Stomach (tissue), 9 donors: Measurements from ENCODE around the gene TDRD12. TPM values are rescaled to one million over a fixed set of nuclear protein-coding genes. Genes with fewer than 3 reads are reported as not detected.
"Not testable (repeated sequence)": the region's sequence is repeated elsewhere in the genome, so short reads cannot be mapped to it uniquely, and the experiment has no call there.

Experiments
- DNase-seq, 2 donors: peaks; one replicate each; pipeline versions ENCODE4 v3.0.0 to v3.0.0-alpha.2; 2013 to 2019
- H3K27ac ChIP-seq, 5 donors: fragments of 200-600 bp in 4 of 5; sonication (generic) in 4 of 5; one replicate each; pipeline ENCODE4 v1.5.1; 2013 to 2019; ENCODE audit warnings: mild to moderate bottlenecking in 1 of 5, moderate library complexity in 1 of 5
- H3K27me3 ChIP-seq, 3 donors: fragments of 200-600 bp; sonication (generic); one replicate each; pipeline ENCODE4 v1.5.1; 2017 to 2019; ENCODE audit warnings: mixed run types in 1 of 3
- H3K36me3 ChIP-seq, 4 donors: fragments of 200-600 bp; sonication (generic); 1 replicate in 3 of 4; 2 replicates in 1 of 4; pipeline ENCODE4 v1.5.1; 2016 to 2019
- H3K4me1 ChIP-seq, 4 donors: fragments of 200-600 bp; sonication (generic); one replicate each; pipeline ENCODE4 v1.5.1; 2016 to 2019
- H3K4me3 ChIP-seq, 4 donors: fragments of 200-600 bp; sonication (generic) in 3 of 4; one replicate each; pipeline ENCODE4 v1.5.1; 2016 to 2019; ENCODE audit warnings: mild to moderate bottlenecking in 1 of 4
- H3K9me3 ChIP-seq, 4 donors: fragments of 200-600 bp; sonication (generic); one replicate each; pipeline ENCODE4 v1.5.1; 2016 to 2019
- EP300 ChIP-seq: sonication (generic); formaldehyde crosslinking; IDR thresholded peaks from one replicate; pipeline ENCODE4 v1.6.1; 2017; ENCODE audit warnings: antibody characterized with exemption
- POLR2A ChIP-seq, 4 donors: fragments of 450-650 bp; IDR thresholded peaks; one replicate each; pipeline ENCODE4 v1.6.1; 2016; ENCODE audit warnings: antibody characterized with exemption in 4 of 4, control low read depth in 2 of 4, mild to moderate bottlenecking in 1 of 4, moderate library complexity in 1 of 4
- POLR2AphosphoS5 ChIP-seq, 3 donors: sonication (generic); formaldehyde crosslinking; IDR thresholded peaks; one replicate each; pipeline ENCODE4 v1.6.1; 2016; ENCODE audit warnings: antibody characterized with exemption in 3 of 3
- WGBS, 5 donors: extraction: QIAGEN DNeasy Blood & Tissue Kit in 3 of 5; methylation state at CpG; one replicate each; pipeline versions ENCODE4 v1.1.5 to v1.1.7; 2013 to 2018; 5-methylcytosine and 5-hydroxymethylcytosine counted together
- intact Hi-C: fragments of 100-400 bp; cut with DNase I; formaldehyde crosslinking; loops from one replicate; pipeline ENCODE4 v1.15.1; 2023; ENCODE audit warnings: low total_unique reads
- polyA plus RNA-seq, 3 donors: library from polyadenylated mRNA; stranded (reverse); fragments of 200-250 nt; gene quantifications; one replicate each; pipeline ENCODE4 v1.2.3, GENCODE V29; 2013
- total RNA-seq, 5 donors: library from RNA; depleted of rRNA; stranded (reverse); fragments of >200 nt; gene quantifications; one replicate each; pipeline versions ENCODE4 v1.1.0 to v1.2.3, GENCODE V29; 2014 to 2016
- TF ChIP-seq, protein P1 (sequence below), 7 experiments: fragments of 450-650 bp in 4 of 7; fragments of 200-600 bp in 3 of 7; sonication (generic) in 3 of 7; IDR thresholded peaks; one replicate each; pipeline ENCODE4 v1.5.1; 2016 to 2019; ENCODE audit warnings: antibody characterized with exemption in 7 of 7, control low read depth in 2 of 7, mild to moderate bottlenecking in 1 of 7
- donor health status: healthy with polysubstance abuse.
- donor health status: Bipolar disorder and iron deficiency.
- donor health status: healthy.

The TDRD12 gene
- total and polyA plus RNA-seq, 8 donors, result 0.03 to 0.73 TPM; not detected in 6

DNA sequence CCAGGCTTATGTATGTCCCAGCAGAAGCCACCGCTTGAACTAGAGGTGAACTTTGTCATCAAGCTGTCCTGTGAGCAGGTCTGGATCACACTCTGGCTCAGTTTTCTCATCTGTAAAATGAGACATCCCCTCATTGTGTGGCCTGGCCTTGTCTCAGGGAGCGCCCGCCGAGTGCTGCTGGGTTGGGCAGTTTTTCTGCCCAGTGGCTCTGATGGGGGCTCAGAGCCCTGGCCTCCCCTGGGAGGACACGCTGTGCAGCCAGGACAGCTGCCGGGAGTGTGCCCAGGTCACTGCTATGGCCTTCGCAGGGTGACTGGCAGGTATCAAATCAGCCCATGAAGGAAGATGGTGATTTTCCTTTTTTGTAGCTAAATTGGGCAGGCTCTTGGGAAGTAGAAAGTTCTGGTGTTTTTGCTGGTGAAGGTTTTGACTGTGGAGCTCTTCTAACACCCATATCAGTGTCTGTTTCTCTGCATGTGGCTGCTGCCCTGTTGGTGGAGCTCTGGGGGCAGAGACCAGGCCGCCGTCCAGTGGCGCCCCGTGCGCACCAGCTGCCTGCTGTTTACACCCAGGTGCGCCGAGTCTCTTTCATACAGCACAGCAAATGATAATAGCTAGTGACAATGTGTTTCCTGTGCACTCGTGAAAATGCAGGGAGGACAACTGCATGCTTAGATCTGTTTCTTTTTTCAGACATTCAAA is 109.2 kb downstream of the TDRD12 start:
- no peak for DNase-seq
- 83 to 88% (median 87%) methylated on average over 15 of the region's 15 CpGs for WGBS, 5 donors
- H3K9me3 ChIP-seq, result no peaks in the 10 kb centered on the region
- no peaks in the 10 kb centered on the region for H3K4me1 ChIP-seq
- no peak overlapping the region for H3K27ac ChIP-seq
- peaks cover 0 to 15% (median 0%) of the 10 kb centered on the region in 3 donors for H3K27me3 ChIP-seq
- intact Hi-C loops, result no loop called here
- no peak overlapping the region for H3K4me3 ChIP-seq
- TF ChIP-seq EP300, result no peak
- TF ChIP-seq, protein P1, sequence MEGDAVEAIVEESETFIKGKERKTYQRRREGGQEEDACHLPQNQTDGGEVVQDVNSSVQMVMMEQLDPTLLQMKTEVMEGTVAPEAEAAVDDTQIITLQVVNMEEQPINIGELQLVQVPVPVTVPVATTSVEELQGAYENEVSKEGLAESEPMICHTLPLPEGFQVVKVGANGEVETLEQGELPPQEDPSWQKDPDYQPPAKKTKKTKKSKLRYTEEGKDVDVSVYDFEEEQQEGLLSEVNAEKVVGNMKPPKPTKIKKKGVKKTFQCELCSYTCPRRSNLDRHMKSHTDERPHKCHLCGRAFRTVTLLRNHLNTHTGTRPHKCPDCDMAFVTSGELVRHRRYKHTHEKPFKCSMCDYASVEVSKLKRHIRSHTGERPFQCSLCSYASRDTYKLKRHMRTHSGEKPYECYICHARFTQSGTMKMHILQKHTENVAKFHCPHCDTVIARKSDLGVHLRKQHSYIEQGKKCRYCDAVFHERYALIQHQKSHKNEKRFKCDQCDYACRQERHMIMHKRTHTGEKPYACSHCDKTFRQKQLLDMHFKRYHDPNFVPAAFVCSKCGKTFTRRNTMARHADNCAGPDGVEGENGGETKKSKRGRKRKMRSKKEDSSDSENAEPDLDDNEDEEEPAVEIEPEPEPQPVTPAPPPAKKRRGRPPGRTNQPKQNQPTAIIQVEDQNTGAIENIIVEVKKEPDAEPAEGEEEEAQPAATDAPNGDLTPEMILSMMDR (IDR thresholded peaks at IDR 0.05), result no peak
- no peak for TF ChIP-seq POLR2AphosphoS5 (IDR thresholded peaks at IDR 0.05)
- TF ChIP-seq POLR2A (IDR thresholded peaks at IDR 0.05), result no peak
- no peaks in the 10 kb centered on the region for H3K36me3 ChIP-seq

DNA sequence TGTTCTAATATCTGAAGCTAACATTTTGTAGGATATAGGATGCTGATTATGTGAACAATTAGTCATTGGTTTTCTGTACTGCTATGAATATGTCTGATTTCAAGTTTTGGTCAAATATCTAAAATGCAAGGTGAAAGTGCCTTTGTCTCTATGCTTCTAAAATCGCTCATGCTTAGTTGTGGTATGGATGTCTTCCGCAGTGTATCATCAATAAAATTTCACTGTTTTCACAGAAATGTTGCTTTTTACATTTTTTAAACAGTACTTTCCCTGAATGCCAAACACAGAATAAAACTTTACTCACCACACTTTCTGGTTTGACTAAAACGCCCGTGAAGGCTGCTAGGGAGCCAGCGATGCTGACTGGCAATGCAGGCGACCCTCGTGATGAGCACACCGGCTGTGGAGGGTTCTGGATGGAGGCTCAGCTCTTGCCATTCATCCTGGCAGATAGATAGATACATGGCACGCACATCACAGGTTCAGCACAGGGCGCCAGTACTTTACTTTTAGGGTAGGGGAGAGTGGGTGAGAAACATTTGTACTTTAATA is 109.9 kb downstream of the TDRD12 start:
- 88 to 95% (median 89%) methylated on average over 10 of the region's 10 CpGs for WGBS, 5 donors
- DNase-seq, result no peak
- no peaks in the 10 kb centered on the region for H3K36me3 ChIP-seq
- H3K4me3 ChIP-seq, result no peak overlapping the region
- no peak for TF ChIP-seq POLR2A (IDR thresholded peaks at IDR 0.05)
- TF ChIP-seq EP300, result no peak
- TF ChIP-seq, protein P1 (IDR thresholded peaks at IDR 0.05), result no peak
- TF ChIP-seq POLR2AphosphoS5 (IDR thresholded peaks at IDR 0.05), result no peak
- H3K4me1 ChIP-seq, result no peaks in the 10 kb centered on the region
- H3K27me3 ChIP-seq, result peaks cover 0 to 9% (median 0%) of the 10 kb centered on the region in 3 donors
- no peaks in the 10 kb centered on the region for H3K9me3 ChIP-seq
- intact Hi-C loops, result no loop called here
- H3K27ac ChIP-seq, result no peak overlapping the region

DNA sequence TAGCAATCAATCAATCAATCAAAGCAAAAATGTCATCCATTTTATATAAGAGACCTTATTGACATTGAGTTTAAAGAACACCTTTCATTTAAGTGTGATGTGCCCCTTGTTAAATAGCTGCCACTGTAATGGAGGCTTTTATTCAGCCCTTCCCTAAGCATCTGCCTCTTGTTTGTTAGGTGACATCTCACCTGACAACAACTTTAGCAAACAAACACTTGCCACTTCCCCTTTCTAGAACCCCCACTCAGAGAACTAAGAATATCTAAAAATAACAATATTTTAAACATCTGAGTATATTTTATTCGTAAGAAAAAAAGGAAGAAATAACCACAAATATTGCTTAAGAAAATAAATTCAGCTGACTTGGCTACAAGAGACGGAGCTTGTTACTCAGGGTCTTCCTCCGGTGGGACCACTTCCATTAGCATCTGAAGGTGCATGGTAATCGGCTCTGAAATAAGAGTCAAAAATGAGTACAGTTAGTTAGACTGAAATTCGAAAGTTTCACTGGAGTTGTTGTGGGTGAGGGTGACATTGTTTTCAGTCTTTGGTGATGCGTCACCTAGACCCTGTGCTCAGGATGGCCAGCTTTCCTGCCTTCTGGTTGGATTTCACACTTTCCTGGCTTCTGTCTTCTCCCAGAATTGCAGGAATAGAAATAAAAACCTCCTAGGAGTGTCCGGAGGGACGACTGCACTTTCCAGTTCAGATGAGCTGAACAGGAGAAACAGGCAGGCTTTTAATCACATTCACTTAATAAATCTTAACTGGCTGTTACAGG is 110.9 kb downstream of the TDRD12 start:
- H3K4me3 ChIP-seq, result no peak overlapping the region
- H3K9me3 ChIP-seq, result no peaks in the 10 kb centered on the region
- no peak for TF ChIP-seq EP300
- no peak for TF ChIP-seq POLR2A (IDR thresholded peaks at IDR 0.05)
- no peak for TF ChIP-seq POLR2AphosphoS5 (IDR thresholded peaks at IDR 0.05)
- TF ChIP-seq, protein P1 (IDR thresholded peaks at IDR 0.05), result no peak
- WGBS, 5 donors, result 88 to 92% (median 91%) methylated on average over 8 of the region's 8 CpGs
- no peaks in the 10 kb centered on the region for H3K27me3 ChIP-seq
- intact Hi-C loops, result no loop called here
- H3K36me3 ChIP-seq, result no peaks in the 10 kb centered on the region
- no peaks in the 10 kb centered on the region for H3K4me1 ChIP-seq
- DNase-seq, result no peak
- H3K27ac ChIP-seq, result no peak overlapping the region

DNA sequence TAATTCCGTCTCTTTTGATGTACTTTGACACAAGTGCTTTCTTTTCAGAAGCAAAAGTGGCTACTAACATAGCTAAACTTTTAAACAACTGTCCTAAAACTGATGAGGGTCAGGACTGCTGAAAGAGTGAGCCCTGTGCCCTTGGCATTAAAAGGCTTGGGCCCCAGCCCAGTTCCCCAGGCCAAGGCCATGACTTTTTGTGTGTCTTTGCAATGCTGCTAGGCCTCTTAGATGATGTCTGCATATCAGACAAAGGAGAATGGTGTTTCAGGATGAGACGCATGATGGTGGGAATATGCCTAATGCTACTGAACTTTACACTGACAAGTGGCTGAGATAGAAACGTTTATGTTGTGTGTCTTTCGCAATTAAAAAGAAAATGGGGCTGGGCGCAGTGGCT is 112.0 kb downstream of the TDRD12 start:
- no peak for TF ChIP-seq POLR2AphosphoS5 (IDR thresholded peaks at IDR 0.05)
- TF ChIP-seq POLR2A (IDR thresholded peaks at IDR 0.05), result no peak
- TF ChIP-seq, protein P1 (IDR thresholded peaks at IDR 0.05), result no peak
- TF ChIP-seq EP300, result no peak

DNA sequence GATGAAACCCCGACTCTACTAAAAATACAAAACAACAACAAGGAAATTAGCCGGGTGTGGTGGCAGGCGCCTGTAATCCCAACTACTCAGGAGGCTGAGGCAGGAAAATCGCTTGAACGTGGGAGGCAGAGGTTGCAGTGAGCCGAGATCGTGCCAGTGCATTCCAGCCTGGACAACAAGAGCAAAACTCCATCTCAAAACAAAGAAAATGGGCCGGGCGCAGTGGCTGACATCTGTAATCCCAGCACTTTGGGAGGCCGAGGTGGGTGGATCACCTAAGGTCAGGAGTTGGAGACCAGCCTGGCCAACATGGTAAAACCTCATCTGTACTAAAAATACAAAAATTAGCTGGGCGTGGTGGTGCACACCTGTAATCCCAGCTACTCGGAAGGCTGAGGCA is 112.5 kb downstream of the TDRD12 start:
- intact Hi-C loops, result not testable (repeated sequence)
- 92 to 97% (median 94%) methylated on average over 12 of the region's 12 CpGs for WGBS, 5 donors

More for the DNA sequence above, 112.0 kb downstream of the TDRD12 start:
- H3K27me3 ChIP-seq, result no peaks in the 10 kb centered on the region
- no peaks in the 10 kb centered on the region for H3K4me1 ChIP-seq
- no peaks in the 10 kb centered on the region for H3K36me3 ChIP-seq
- H3K9me3 ChIP-seq, result no peaks in the 10 kb centered on the region
- 88 to 91% (median 91%) methylated on average over 5 of the region's 5 CpGs for WGBS, 5 donors
- H3K27ac ChIP-seq, result no peak overlapping the region
- intact Hi-C loops, result no loop called here
- no peak for DNase-seq
- no peak overlapping the region for H3K4me3 ChIP-seq

DNA sequence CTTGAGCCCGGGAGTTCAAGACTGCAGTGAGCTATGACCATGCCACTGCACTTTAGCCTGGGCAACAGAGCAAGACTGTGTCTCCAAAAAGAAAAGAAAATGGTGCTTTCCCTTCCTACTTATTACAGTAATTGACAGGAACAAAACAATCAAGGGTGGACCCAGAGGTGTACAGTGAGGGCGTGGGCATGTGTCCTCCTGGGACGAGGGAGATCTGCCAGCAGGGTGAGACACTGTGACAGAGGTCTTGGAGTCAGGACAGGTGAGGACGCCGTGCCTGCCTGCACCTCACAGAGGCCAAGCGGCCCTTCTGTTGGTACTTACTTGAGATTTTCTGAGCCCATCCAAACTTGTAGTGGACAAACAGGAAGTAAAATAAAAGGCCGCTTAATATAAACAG is 113.3 kb downstream of the TDRD12 start:
- H3K27me3 ChIP-seq, H3K27ac ChIP-seq, DNase-seq, H3K36me3 ChIP-seq, H3K4me3 ChIP-seq, intact Hi-C loops, H3K9me3 ChIP-seq, H3K4me1 ChIP-seq: not testable (repeated sequence)
- 78 to 87% (median 80%) methylated on average over 7 of the region's 7 CpGs for WGBS, 5 donors

More for the DNA sequence above, 112.5 kb downstream of the TDRD12 start:
- H3K27ac ChIP-seq, H3K27me3 ChIP-seq, H3K9me3 ChIP-seq, H3K4me1 ChIP-seq, H3K4me3 ChIP-seq, DNase-seq, H3K36me3 ChIP-seq: not testable (repeated sequence)

DNA sequence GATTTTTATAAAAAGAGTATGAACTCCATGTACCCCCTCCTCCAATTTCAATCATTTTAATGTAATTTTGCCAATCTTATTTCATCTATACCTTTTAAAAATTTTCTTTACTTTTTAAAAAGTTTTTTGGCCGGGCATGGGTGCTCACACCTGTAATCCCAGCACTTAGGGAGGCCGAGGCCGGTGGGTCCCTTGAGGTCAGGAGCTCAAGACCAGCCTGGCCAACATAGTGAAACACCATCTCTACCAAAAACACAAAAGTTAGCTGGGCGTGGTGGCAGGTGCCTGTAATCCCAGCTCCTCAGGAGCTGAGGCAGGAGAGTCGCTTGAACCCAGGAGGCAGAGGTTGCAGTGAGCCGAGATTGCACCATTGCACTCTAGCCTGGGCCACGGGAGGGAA is 113.8 kb downstream of the TDRD12 start:
- 85 to 89% (median 89%) methylated on average over 7 of the region's 7 CpGs for WGBS, 5 donors
- H3K36me3 ChIP-seq, intact Hi-C loops: not testable (repeated sequence)

More for the DNA sequence above, 113.8 kb downstream of the TDRD12 start:
- not testable (repeated sequence) for H3K9me3 ChIP-seq, H3K27ac ChIP-seq, H3K4me3 ChIP-seq, DNase-seq, H3K27me3 ChIP-seq, H3K4me1 ChIP-seq
